HEK293 (cell line): ENCODE results near the gene RSRC1.

Experiments
- CTCF ChIA-PET: fragments of 350-600 bp; formaldehyde crosslinking; extraction: SDS; loops from one replicate; lab custom pipeline; 2021; ENCODE audit warnings: antibody characterized with exemption; lab: Yijun Ruan, JAX
- POLR2A ChIA-PET: fragments of 300-600 bp; formaldehyde crosslinking; extraction: SDS; loops from one replicate; lab custom pipeline; 2020; ENCODE audit warnings: antibody characterized with exemption, inconsistent platforms; lab: Yijun Ruan, JAX
- H3K27ac ChIP-seq: fragments of 200-500 bp; sonication (Bioruptor generic); 2 replicates; pipeline ENCODE4 v1.5.1; 2014; ENCODE audit warnings: low read depth, low read length, control low read depth, inconsistent platforms; ENCODE audit errors: extremely low read depth
- H3K36me3 ChIP-seq, 2 experiments: fragments of 200-500 bp in 1 of 2; sonication (Bioruptor generic) in 1 of 2; 1 replicate in 1 of 2; 2 replicates in 1 of 2; pipeline ENCODE4 v1.5.1; 2014 to 2017; ENCODE audit warnings: inconsistent platforms in 2 of 2, low read length in 2 of 2; ENCODE audit not compliant: control insufficient read depth in 2 of 2, insufficient read depth in 1 of 2
- H3K4me1 ChIP-seq: fragments of 200-500 bp; sonication (Bioruptor generic); 2 replicates; pipeline ENCODE4 v1.5.1; 2014; ENCODE audit warnings: mild to moderate bottlenecking, low read length, inconsistent platforms; ENCODE audit not compliant: control insufficient read depth, insufficient read depth
- H3K4me3 ChIP-seq: 2 replicates; pipeline ENCODE4 v1.5.1; 2011; ENCODE audit warnings: low read depth, mild to moderate bottlenecking, control low read depth, low read length, moderate library complexity
- H3K9me3 ChIP-seq: fragments of 200-500 bp; sonication (Bioruptor generic); 2 replicates; pipeline ENCODE4 v1.5.1; 2014; ENCODE audit warnings: low read depth, low read length, inconsistent platforms; ENCODE audit not compliant: control insufficient read depth, insufficient read depth
- EGR2 ChIP-seq: fragments of 450-650 bp; formaldehyde crosslinking; IDR thresholded peaks from 2 replicates; pipeline ENCODE4 v1.5.1; 2016; ENCODE audit warnings: low read depth, missing biosample characterization, missing genetic modification characterization
- GFI1B ChIP-seq: fragments of 450-650 bp; formaldehyde crosslinking; IDR thresholded peaks from 2 replicates; pipeline ENCODE4 v1.5.1; 2016; ENCODE audit warnings: missing biosample characterization, missing genetic modification characterization
- HOXA7 ChIP-seq: sonication (generic); formaldehyde crosslinking; IDR thresholded peaks from 2 replicates; pipeline ENCODE4 v1.8.1; 2022; ENCODE audit warnings: missing genetic modification reagents, borderline replicate concordance
- HOXD13 ChIP-seq: sonication (generic); formaldehyde crosslinking; IDR thresholded peaks from 2 replicates; pipeline ENCODE4 v1.8.0; 2022; ENCODE audit warnings: missing genetic modification reagents, borderline replicate concordance
- KLF1 ChIP-seq: fragments of 450-650 bp; formaldehyde crosslinking; IDR thresholded peaks from 2 replicates; pipeline ENCODE4 v1.5.1; 2016; ENCODE audit warnings: missing biosample characterization, missing genetic modification characterization
- KLF8 ChIP-seq: fragments of 450-650 bp; formaldehyde crosslinking; IDR thresholded peaks from 2 replicates; pipeline ENCODE4 v1.5.1; 2016; ENCODE audit warnings: missing biosample characterization, missing genetic modification characterization
- PRDM6 ChIP-seq: fragments of 450-650 bp; formaldehyde crosslinking; IDR thresholded peaks from 2 replicates; pipeline ENCODE4 v1.5.1; 2017; ENCODE audit warnings: missing biosample characterization, missing genetic modification characterization
- ZNF132 ChIP-seq: fragments of 450-650 bp; formaldehyde crosslinking; IDR thresholded peaks from 2 replicates; pipeline ENCODE4 v1.5.1; 2017; ENCODE audit warnings: missing biosample characterization, missing genetic modification characterization, borderline replicate concordance
- ZNF416 ChIP-seq: fragments of 450-650 bp; formaldehyde crosslinking; IDR thresholded peaks from 2 replicates; pipeline ENCODE4 v1.5.1; 2016; ENCODE audit warnings: missing biosample characterization, missing genetic modification characterization
- ZNF529 ChIP-seq: fragments of 450-650 bp; formaldehyde crosslinking; IDR thresholded peaks from 2 replicates; pipeline ENCODE4 v1.5.1; 2017; ENCODE audit warnings: missing genetic modification characterization, missing biosample characterization; ENCODE audit not compliant: insufficient replicate concordance
- ZNF561 ChIP-seq: fragments of 450-650 bp; IDR thresholded peaks from 2 replicates; pipeline ENCODE4 v1.5.1; 2018; ENCODE audit warnings: missing biosample characterization, missing genetic modification characterization, borderline replicate concordance
- TF ChIP-seq, protein P1 (sequence below): fragments of 450-650 bp; formaldehyde crosslinking; IDR thresholded peaks from 2 replicates; pipeline ENCODE4 v1.5.1; 2016; ENCODE audit warnings: missing biosample characterization, missing genetic modification characterization
- TF ChIP-seq, protein P2 (sequence below): fragments of 450-650 bp; formaldehyde crosslinking; IDR thresholded peaks from 2 replicates; pipeline ENCODE4 v1.5.1; 2016; ENCODE audit warnings: missing biosample characterization, missing genetic modification characterization, low read depth
- TF ChIP-seq, protein P3 (sequence below): fragments of 450-650 bp; formaldehyde crosslinking; IDR thresholded peaks from 2 replicates; pipeline ENCODE4 v1.5.1; 2016; ENCODE audit warnings: missing biosample characterization, missing genetic modification characterization
- TF ChIP-seq, protein P4 (sequence below): fragments of 450-650 bp; formaldehyde crosslinking; IDR thresholded peaks from 2 replicates; pipeline ENCODE4 v1.5.1; 2016; ENCODE audit warnings: missing biosample characterization, missing genetic modification characterization
- TF ChIP-seq, protein P5 (sequence below): fragments of 450-650 bp; formaldehyde crosslinking; IDR thresholded peaks from 2 replicates; pipeline ENCODE4 v1.5.1; 2016; ENCODE audit warnings: missing biosample characterization, missing genetic modification characterization

RSRC1 gene

DNA sequence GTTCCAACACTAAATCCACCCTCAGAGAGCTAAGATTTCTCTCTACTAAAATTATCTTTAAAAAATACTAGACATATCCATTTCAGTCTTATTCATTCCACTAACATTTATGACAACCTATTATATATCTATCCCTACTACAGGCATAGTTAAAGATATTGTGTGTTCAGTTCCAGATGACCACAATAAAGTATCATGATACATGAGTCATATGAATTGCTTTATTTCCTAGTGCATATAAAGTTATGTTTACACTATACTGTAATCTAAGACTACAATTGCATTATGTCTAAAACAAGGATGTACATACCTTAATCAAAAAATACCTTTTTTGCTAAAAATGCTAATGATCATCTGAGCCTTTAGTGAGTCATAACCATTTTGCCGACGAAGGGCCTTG, 23.1 kb upstream of the RSRC1 start:
- Histone ChIP-seq H3K27ac (no peak overlapping the region), H3K4me3 (no peak overlapping the region), H3K9me3 (no peaks in the 10 kb centered on the region), H3K4me1 (no peaks in the 10 kb centered on the region), H3K36me3 (no peaks in the 10 kb centered on the region)
- ChIA-PET POLR2A (interaction anchor here (0.9 kb wide), 1 partner anchor 18 kb away, joined by 3 read pairs; no protein-coding TSS in a partner anchor), CTCF (no interaction called here)
- no peak for TF ChIP-seq KLF8 (tag by site-specific recombination)
- no peak for TF ChIP-seq GFI1B (tag by site-specific recombination)
- no peak for TF ChIP-seq HOXD13 (CRISPR knock-in tag)
- TF ChIP-seq ZNF561 (tag by site-specific recombination) = no peak
- TF ChIP-seq, protein P1, sequence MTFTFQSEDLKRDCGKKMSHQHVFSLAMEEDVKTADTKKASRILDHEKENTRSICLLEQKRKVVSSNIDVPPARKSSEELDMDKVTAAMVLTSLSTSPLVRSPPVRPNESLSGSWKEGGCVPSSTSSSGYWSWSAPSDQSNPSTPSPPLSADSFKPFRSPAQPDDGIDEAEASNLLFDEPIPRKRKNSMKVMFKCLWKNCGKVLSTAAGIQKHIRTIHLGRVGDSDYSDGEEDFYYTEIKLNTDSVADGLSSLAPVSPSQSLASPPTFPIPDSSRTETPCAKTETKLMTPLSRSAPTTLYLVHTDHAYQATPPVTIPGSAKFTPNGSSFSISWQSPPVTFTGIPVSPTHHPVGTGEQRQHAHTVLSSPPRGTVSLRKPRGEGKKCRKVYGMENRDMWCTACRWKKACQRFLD = no peak
- no peak for TF ChIP-seq HOXA7
- TF ChIP-seq, protein P2, sequence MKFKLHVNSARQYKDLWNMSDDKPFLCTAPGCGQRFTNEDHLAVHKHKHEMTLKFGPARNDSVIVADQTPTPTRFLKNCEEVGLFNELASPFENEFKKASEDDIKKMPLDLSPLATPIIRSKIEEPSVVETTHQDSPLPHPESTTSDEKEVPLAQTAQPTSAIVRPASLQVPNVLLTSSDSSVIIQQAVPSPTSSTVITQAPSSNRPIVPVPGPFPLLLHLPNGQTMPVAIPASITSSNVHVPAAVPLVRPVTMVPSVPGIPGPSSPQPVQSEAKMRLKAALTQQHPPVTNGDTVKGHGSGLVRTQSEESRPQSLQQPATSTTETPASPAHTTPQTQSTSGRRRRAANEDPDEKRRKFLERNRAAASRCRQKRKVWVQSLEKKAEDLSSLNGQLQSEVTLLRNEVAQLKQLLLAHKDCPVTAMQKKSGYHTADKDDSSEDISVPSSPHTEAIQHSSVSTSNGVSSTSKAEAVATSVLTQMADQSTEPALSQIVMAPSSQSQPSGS (tag by site-specific recombination) = no peak
- TF ChIP-seq ZNF529 (tag by site-specific recombination) = no peak
- no peak for TF ChIP-seq ZNF132
- no peak for TF ChIP-seq EGR2 (tag by site-specific recombination)
- TF ChIP-seq, protein P3, sequence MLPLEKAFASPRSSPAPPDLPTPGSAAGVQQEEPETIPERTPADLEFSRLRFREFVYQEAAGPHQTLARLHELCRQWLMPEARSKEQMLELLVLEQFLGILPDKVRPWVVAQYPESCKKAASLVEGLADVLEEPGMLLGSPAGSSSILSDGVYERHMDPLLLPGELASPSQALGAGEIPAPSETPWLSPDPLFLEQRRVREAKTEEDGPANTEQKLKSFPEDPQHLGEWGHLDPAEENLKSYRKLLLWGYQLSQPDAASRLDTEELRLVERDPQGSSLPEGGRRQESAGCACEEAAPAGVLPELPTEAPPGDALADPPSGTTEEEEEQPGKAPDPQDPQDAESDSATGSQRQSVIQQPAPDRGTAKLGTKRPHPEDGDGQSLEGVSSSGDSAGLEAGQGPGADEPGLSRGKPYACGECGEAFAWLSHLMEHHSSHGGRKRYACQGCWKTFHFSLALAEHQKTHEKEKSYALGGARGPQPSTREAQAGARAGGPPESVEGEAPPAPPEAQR (tag by site-specific recombination) = no peak
- TF ChIP-seq, protein P4, sequence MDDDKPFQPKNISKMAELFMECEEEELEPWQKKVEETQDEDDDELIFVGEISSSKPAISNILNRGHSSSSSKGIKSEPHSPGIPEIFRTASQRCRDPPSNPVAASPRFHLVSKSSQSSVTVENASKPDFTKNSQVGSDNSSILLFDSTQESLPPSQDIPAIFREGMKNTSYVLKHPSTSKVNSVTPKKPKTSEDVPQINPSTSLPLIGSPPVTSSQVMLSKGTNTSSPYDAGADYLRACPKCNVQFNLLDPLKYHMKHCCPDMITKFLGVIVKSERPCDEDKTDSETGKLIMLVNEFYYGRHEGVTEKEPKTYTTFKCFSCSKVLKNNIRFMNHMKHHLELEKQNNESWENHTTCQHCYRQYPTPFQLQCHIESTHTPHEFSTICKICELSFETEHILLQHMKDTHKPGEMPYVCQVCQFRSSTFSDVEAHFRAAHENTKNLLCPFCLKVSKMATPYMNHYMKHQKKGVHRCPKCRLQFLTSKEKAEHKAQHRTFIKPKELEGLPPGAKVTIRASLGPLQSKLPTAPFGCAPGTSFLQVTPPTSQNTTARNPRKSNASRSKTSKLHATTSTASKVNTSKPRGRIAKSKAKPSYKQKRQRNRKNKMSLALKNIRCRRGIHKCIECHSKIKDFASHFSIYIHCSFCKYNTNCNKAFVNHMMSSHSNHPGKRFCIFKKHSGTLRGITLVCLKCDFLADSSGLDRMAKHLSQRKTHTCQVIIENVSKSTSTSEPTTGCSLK = no peak

GRCh38 chr3:158091531-158091930, 18.4 kb upstream of the RSRC1 start:
- TF ChIP-seq, protein P5, sequence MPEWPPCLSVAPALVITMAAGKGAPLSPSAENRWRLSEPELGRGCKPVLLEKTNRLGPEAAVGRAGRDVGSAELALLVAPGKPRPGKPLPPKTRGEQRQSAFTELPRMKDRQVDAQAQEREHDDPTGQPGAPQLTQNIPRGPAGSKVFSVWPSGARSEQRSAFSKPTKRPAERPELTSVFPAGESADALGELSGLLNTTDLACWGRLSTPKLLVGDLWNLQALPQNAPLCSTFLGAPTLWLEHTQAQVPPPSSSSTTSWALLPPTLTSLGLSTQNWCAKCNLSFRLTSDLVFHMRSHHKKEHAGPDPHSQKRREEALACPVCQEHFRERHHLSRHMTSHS (tag by site-specific recombination) = no peak
- no peak for TF ChIP-seq ZNF416 (tag by site-specific recombination)
- TF ChIP-seq, all 188 proteins: peak for 0
- H3K9me3 ChIP-seq = no peaks in the 10 kb centered on the region
- H3K4me3 ChIP-seq = no peak overlapping the region
- CTCF ChIA-PET = interaction anchor here (0.5 kb wide), 1 partner anchor 189 kb away, joined by 3 read pairs; no protein-coding TSS in a partner anchor
- H3K4me1 ChIP-seq = no peaks in the 10 kb centered on the region
- POLR2A ChIA-PET = no interaction called here
- H3K36me3 ChIP-seq = peaks cover 0 to 5% of the 10 kb centered on the region in 2 experiments; a peak in 1 of 3 replicates
- no peak overlapping the region for H3K27ac ChIP-seq

DNA sequence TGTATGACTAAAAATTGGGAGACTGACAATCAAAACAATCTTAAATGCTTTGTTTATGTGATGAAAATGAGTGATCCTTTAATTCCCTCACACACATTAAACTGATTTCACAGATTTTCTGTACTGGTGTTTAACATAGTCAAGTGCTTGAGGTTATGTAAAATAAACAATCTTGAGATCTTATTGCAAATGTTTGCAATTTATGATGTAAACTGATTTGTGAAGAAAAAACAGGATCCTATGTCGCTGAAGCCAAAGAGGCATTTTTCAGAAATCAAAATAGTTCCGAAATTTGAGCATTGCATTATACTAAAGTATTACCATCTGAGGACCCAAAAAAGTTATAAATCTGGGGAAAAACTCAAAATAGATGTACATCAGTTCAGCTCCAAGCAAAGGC, 16.4 kb upstream of the RSRC1 start:
- Histone ChIP-seq H3K36me3 (peaks cover 3 to 23% of the 10 kb centered on the region in 2 experiments; a peak in 1 of 3 replicates), H3K27ac (no peak overlapping the region), H3K4me1 (no peaks in the 10 kb centered on the region), H3K9me3 (no peaks in the 10 kb centered on the region), H3K4me3 (no peak overlapping the region)
- CTCF ChIA-PET = no interaction called here
- no peak for TF ChIP-seq KLF1 (tag by site-specific recombination)
- TF ChIP-seq PRDM6 = peak; percentile 31; the same call in 1 of the 2 replicates
- TF ChIP-seq, all 188 proteins: peak for 1
- POLR2A ChIA-PET = no interaction called here
